GM12872 (cell line): Measurements from ENCODE around the gene THSD7B.

Experiments used
- TF ChIP-seq, protein P1 (sequence below): IDR thresholded peaks from 3 replicates; pipeline ENCODE4 v1.5.1; 2011; ENCODE audit warnings: low read depth, mild to moderate bottlenecking, low read length, moderate library complexity; ENCODE audit not compliant: insufficient read depth

THSD7B gene

DNA sequence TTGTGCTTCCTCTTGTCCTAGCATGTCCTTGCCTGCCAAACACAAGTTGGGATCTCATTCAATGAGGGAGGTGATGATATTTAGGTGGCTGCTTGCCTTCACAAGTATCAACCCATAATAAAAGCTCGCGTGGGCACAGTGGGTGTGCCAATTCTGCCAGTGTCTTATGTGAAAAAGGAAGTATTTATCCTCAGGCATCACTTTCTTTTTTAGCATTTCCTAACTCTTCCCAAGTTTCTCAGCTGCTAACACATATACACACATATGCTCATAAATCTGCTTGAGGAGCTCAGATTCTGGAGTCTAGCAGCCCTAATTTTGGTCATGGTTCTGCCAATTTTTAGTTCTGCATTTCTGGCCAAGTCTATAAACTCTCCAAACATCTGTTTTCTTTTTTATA is 879.4 kb downstream of the THSD7B start:
- TF ChIP-seq, protein P1, sequence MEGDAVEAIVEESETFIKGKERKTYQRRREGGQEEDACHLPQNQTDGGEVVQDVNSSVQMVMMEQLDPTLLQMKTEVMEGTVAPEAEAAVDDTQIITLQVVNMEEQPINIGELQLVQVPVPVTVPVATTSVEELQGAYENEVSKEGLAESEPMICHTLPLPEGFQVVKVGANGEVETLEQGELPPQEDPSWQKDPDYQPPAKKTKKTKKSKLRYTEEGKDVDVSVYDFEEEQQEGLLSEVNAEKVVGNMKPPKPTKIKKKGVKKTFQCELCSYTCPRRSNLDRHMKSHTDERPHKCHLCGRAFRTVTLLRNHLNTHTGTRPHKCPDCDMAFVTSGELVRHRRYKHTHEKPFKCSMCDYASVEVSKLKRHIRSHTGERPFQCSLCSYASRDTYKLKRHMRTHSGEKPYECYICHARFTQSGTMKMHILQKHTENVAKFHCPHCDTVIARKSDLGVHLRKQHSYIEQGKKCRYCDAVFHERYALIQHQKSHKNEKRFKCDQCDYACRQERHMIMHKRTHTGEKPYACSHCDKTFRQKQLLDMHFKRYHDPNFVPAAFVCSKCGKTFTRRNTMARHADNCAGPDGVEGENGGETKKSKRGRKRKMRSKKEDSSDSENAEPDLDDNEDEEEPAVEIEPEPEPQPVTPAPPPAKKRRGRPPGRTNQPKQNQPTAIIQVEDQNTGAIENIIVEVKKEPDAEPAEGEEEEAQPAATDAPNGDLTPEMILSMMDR: no peak

DNA sequence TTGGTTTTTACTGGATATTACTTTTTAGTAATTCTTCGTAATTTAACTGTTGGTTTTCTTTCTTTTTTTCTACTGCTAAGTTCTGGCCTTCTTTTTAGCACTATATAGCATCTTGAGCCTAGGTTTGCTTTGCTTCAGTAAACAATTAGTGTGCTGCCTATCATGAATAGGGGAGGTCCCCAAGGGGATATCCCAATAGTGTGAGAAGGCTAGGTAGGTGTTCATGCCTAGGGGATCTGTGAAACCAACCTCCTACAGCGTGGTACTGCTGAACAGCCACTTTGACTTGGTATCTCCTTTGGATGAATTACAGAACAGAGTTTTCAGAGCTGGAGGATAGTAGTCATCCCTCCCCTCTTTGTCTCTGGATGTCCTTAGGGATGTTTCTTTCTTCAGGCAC is 888.7 kb downstream of the THSD7B start:
- TF ChIP-seq, protein P1: no peak

DNA sequence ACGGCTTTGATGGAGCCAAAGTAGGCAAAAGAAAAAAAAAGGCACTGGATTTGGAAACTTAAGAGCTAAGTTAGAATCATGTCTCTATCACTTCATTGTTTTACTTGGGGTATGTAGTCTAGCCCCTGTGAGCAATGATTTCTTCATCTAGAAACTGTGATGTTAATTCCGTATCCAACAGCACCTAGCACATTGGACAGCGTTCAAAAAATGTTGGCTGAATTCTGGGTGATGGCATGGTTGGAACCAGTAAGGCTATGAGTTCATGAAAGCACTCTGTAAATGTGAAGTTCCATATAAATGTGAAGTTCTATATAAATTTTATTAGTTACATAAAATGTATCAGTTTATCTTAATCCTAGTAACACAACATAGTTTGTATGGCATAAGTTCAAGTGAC is 890.5 kb downstream of the THSD7B start:
- TF ChIP-seq, protein P1: no peak

DNA sequence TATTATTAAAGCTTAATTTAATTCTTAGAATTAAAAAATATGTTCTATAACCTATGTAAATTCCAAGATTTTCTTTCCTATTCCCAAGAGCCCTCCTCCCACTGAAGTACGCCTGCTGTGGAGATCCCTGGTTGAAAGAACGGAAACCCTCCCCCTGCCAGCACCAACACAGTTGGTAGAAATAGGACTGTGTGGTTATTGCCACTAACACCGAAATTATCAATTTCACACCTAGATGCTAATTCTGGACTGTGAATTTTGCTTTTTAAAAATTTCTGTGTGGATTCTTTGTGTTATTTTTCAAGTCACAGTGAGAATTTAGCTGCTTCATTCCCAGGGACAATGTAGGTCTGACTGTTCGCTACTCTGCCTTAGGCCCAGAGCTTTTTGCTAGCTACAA is 893.1 kb downstream of the THSD7B start:
- TF ChIP-seq, protein P1: no peak

DNA sequence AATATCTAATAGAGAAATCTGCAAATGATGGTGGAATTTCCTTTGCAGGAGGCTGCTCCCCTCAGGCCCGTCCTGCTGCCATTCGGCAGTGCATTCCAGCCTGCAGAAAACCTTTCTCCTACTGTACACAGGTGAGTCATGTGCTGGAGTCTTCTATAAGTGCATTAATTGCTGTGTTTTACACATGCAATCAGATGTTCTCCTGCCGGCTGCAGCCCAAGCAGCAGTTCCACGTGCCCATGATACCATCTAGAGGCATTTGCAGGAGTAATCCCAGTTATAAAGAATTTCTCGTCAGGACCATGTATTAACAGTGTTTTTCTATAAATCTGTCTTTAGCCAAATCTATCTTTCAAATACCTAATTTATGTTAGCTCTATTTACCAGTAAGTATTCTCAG is 894.3 kb downstream of the THSD7B start:
- TF ChIP-seq, protein P1: no peak

DNA sequence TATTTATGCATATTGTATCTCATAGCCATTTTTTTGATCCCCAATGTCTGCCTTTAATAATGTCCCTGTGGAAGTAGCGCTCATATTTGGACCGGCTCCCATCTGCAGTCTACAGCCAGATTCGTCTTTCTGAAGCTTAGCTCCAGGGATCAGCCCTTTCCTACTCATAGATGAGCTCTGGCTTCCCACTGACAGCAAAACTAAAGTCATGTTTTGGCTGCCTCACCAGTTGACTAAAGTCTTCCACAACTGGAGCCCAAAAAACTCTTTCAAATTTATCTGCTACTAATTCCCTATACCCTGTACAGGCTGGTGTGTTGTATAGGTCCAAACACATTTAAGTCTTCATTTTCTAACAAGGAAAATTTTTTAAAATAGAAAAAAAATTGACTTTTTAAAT is 904.8 kb downstream of the THSD7B start:
- TF ChIP-seq, protein P1: no peak

DNA sequence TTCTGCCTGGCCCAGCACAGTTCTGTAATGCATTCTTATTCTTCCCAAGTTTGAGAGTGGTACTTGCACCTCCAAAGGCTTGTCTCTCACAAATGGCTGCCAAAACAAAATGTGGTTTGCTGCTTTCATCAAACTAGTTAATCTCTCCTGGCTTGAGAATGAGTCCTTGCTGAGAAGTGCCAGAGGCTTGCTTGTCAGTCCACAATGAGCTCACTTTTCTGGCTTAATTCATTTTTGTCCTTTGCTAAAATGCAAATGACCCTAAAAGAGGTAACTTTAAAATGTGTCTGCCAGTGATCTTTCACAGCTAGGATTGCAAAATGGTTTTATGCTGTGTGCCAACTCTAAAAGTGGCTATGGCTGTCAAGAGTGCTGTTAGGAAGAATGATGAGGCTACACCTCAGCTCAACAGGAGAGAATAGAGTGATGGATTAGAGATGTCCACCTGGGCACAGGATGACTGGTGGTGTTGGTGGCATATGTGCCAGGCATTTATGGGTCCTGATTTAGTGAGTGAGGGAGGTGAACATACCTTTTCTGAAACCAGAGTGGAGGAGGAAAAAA is 907.7 kb downstream of the THSD7B start:
- TF ChIP-seq, protein P1: no peak
